IMR-90 (cell line): ENCODE results near the gene INTS2. TPM values are rescaled to one million over a fixed set of nuclear protein-coding genes. Genes with fewer than 3 reads are reported as not detected.

Source experiments
- ATAC-seq: fragments of 200-7000 bp; cut with Tn5 transposase; 2 replicates; pipeline ENCODE4 v1.9.1; 2020; ENCODE audit warnings: low read depth, mild to moderate bottlenecking, moderate library complexity
- BruUV-seq: library from RNA; stranded (reverse); fragments of 400-500 nt; replicated peaks from 2 replicates; lab custom pipeline; 2021; lab: Mats Ljungman, UMichigan
- CTCF ChIA-PET: fragments of 300-600 bp; formaldehyde crosslinking; extraction: SDS; loops from one replicate; lab custom pipeline; 2021; ENCODE audit warnings: antibody characterized with exemption; lab: Yijun Ruan, JAX
- POLR2A ChIA-PET: fragments of 300-600 bp; sonication (Branson Sonifier 250); formaldehyde crosslinking; loops from one replicate; lab custom pipeline; 2022; ENCODE audit warnings: antibody characterized with exemption; ENCODE audit not compliant: unreplicated experiment; lab: Charles Lee
- DNase-seq: peaks from one replicate; pipeline ENCODE4 v3.0.0; 2013
- H2AFZ ChIP-seq: replicated peaks from 2 replicates; pipeline ENCODE3; 2013; ENCODE audit warnings: low read length, mild to moderate bottlenecking; ENCODE audit not compliant: poor library complexity
- H2AK5ac ChIP-seq: 2 replicates; pipeline ENCODE4 v1.6.1; 2013; ENCODE audit warnings: low read depth, low read length, inconsistent platforms
- H2AK9ac ChIP-seq: replicated peaks from 2 replicates; pipeline ENCODE3; 2013; ENCODE audit warnings: mild to moderate bottlenecking, low read depth, low read length, moderate library complexity; ENCODE audit not compliant: poor library complexity
- H2BK120ac ChIP-seq: 2 replicates; pipeline ENCODE4 v1.6.1; 2013; ENCODE audit warnings: low read depth, low read length, inconsistent platforms
- H2BK15ac ChIP-seq: 3 replicates; pipeline ENCODE4 v1.6.1; 2013; ENCODE audit warnings: low read depth, low read length, inconsistent platforms
- H2BK20ac ChIP-seq: 2 replicates; pipeline ENCODE4 v1.6.1; 2013; ENCODE audit warnings: low read depth, mild to moderate bottlenecking, inconsistent platforms, low read length, moderate library complexity
- H2BK5ac ChIP-seq: 2 replicates; pipeline ENCODE4 v1.6.1; 2013; ENCODE audit warnings: mild to moderate bottlenecking, low read depth, low read length, inconsistent platforms; ENCODE audit not compliant: poor library complexity, severe bottlenecking
- H3K14ac ChIP-seq: replicated peaks from 2 replicates; pipeline ENCODE4 v1.6.1; 2013; ENCODE audit warnings: low read depth, low read length, inconsistent platforms
- H3K18ac ChIP-seq: 2 replicates; pipeline ENCODE4 v1.6.1; 2013; ENCODE audit warnings: low read depth, low read length, control low read depth
- H3K23ac ChIP-seq: 2 replicates; pipeline ENCODE4 v1.6.1; 2013; ENCODE audit warnings: low read depth, low read length, inconsistent platforms
- H3K27ac ChIP-seq: 2 replicates; pipeline ENCODE4 v1.5.1; 2013; ENCODE audit warnings: mild to moderate bottlenecking, control low read depth, low read length; ENCODE audit not compliant: insufficient read depth
- H3K27me3 ChIP-seq: 2 replicates; pipeline ENCODE4 v1.6.1; 2013; ENCODE audit warnings: low read length; ENCODE audit not compliant: control insufficient read depth, insufficient read depth
- H3K36me3 ChIP-seq: 2 replicates; pipeline ENCODE4 v1.6.1; 2013; ENCODE audit warnings: low read length, mixed read lengths; ENCODE audit not compliant: control insufficient read depth, insufficient read depth
- H3K4ac ChIP-seq: 2 replicates; pipeline ENCODE4 v1.6.1; 2013; ENCODE audit warnings: low read depth, low read length, inconsistent platforms
- H3K4me1 ChIP-seq: 2 replicates; pipeline ENCODE4 v1.6.1; 2013; ENCODE audit warnings: low read length, mixed read lengths; ENCODE audit not compliant: control insufficient read depth, insufficient read depth
- H3K4me2 ChIP-seq: 2 replicates; pipeline ENCODE4 v1.6.1; 2013; ENCODE audit warnings: low read depth, mild to moderate bottlenecking, control low read depth, low read length, moderate library complexity
- H3K4me3 ChIP-seq: 2 replicates; pipeline ENCODE4 v1.5.1; 2013; ENCODE audit warnings: low read depth, mild to moderate bottlenecking, control low read depth, low read length, moderate library complexity; ENCODE audit not compliant: insufficient read depth
- H3K56ac ChIP-seq: 2 replicates; pipeline ENCODE4 v1.6.1; 2013; ENCODE audit warnings: low read length, inconsistent platforms; ENCODE audit not compliant: insufficient read depth; ENCODE audit errors: extremely low read depth
- H3K79me1 ChIP-seq, 2 experiments: 2 replicates each; pipeline ENCODE4 v1.6.1; 2013; ENCODE audit warnings: low read length in 2 of 2, inconsistent platforms in 1 of 2, low read depth in 1 of 2
- H3K9ac ChIP-seq: 2 replicates; pipeline ENCODE4 v1.6.1; 2013; ENCODE audit warnings: low read depth, low read length, control low read depth
- H3K9me1 ChIP-seq: 2 replicates; pipeline ENCODE4 v1.6.1; 2013; ENCODE audit warnings: low read length, inconsistent platforms; ENCODE audit not compliant: insufficient read depth
- H3K9me3 ChIP-seq: 2 replicates; pipeline ENCODE4 v1.6.1; 2013; ENCODE audit warnings: low read length; ENCODE audit not compliant: control insufficient read depth, insufficient read depth
- H4K20me1 ChIP-seq: 2 replicates; pipeline ENCODE4 v1.6.1; 2013; ENCODE audit warnings: low read length, inconsistent platforms; ENCODE audit not compliant: insufficient read depth
- H4K5ac ChIP-seq: 2 replicates; pipeline ENCODE4 v1.6.1; 2013; ENCODE audit warnings: mild to moderate bottlenecking, low read depth, low read length, control low read depth
- H4K8ac ChIP-seq, 2 experiments: 2 replicates each; pipeline ENCODE4 v1.6.1; 2013; ENCODE audit warnings: low read depth in 2 of 2, low read length in 2 of 2, control low read depth in 1 of 2, inconsistent platforms in 1 of 2
- H4K91ac ChIP-seq: 2 replicates; pipeline ENCODE4 v1.6.1; 2013; ENCODE audit warnings: low read depth, low read length, inconsistent platforms; ENCODE audit not compliant: insufficient read depth
- BHLHE40 ChIP-seq: fragments of 150-350 bp; IDR thresholded peaks from 2 replicates; pipeline ENCODE4 v1.6.1; 2016; ENCODE audit warnings: mild to moderate bottlenecking, low read depth, low read length
- CEBPB ChIP-seq: IDR thresholded peaks from 2 replicates; pipeline ENCODE4 v1.6.1; 2012; ENCODE audit warnings: low read depth, low read length, improper control_type of control experiment
- CHD1 ChIP-seq: IDR thresholded peaks from 2 replicates; pipeline ENCODE4 v1.6.1; 2012; ENCODE audit warnings: low read depth, low read length, improper control_type of control experiment
- CTCF ChIP-seq: conservative IDR thresholded peaks from 2 replicates; pipeline ENCODE4 v1.5.1; 2012; ENCODE audit warnings: mild to moderate bottlenecking, low read depth, low read length, improper control_type of control experiment
- ELK1 ChIP-seq: fragments of 150-350 bp; IDR thresholded peaks from 2 replicates; pipeline ENCODE4 v1.6.1; 2016; ENCODE audit warnings: low read depth, mild to moderate bottlenecking, low read length, moderate library complexity, borderline replicate concordance
- FOS ChIP-seq: fragments of 150-350 bp; IDR thresholded peaks from 2 replicates; pipeline ENCODE4 v1.6.1; 2016; ENCODE audit warnings: low read depth, low read length
- MAFK ChIP-seq: IDR thresholded peaks from 2 replicates; pipeline ENCODE4 v1.6.1; 2012; ENCODE audit warnings: low read depth, low read length, improper control_type of control experiment
- MAZ ChIP-seq: IDR thresholded peaks from 2 replicates; pipeline ENCODE4 v1.6.1; 2012; ENCODE audit warnings: low read depth, mild to moderate bottlenecking, low read length, improper control_type of control experiment, moderate library complexity, borderline replicate concordance
- MXI1 ChIP-seq: IDR thresholded peaks from 2 replicates; pipeline ENCODE4 v1.6.1; 2012; ENCODE audit warnings: low read depth, mild to moderate bottlenecking, low read length, moderate library complexity, borderline replicate concordance
- NFE2L2 ChIP-seq: fragments of 150-350 bp; IDR thresholded peaks from 2 replicates; pipeline ENCODE4 v1.6.1; 2016; ENCODE audit warnings: low read depth, mild to moderate bottlenecking, low read length
- POLR2A ChIP-seq: IDR thresholded peaks from 2 replicates; pipeline ENCODE4 v1.6.1; 2012; ENCODE audit warnings: mild to moderate bottlenecking, low read depth, low read length
- RAD21 ChIP-seq: IDR thresholded peaks from 2 replicates; pipeline ENCODE4 v1.6.1; 2012; ENCODE audit warnings: low read length, improper control_type of control experiment
- RCOR1 ChIP-seq: IDR thresholded peaks from 2 replicates; pipeline ENCODE4 v1.6.1; 2012; ENCODE audit warnings: mild to moderate bottlenecking, low read length, improper control_type of control experiment; ENCODE audit not compliant: insufficient replicate concordance
- RFX5 ChIP-seq: IDR thresholded peaks from 2 replicates; pipeline ENCODE4 v1.8.0; 2012; ENCODE audit warnings: low read depth, mild to moderate bottlenecking, low read length, moderate library complexity
- SMC3 ChIP-seq: fragments of 150-350 bp; IDR thresholded peaks from 2 replicates; pipeline ENCODE4 v1.6.1; 2016; ENCODE audit warnings: low read depth, mild to moderate bottlenecking, antibody characterized with exemption, low read length, moderate library complexity
- WGBS, 2 experiments: methylation state at CpG; one replicate each; pipeline versions ENCODE4 v1.1.5 to v1.1.7; 2013; ENCODE audit warnings: missing lambda C conversion rate in 2 of 2; ENCODE audit not compliant: insufficient read length in 1 of 2; ENCODE audit errors: extremely low coverage in 2 of 2; 5-methylcytosine and 5-hydroxymethylcytosine counted together
- dilution Hi-C: fragments of 300-500 bp; cut with HindIII; formaldehyde crosslinking; loops from one replicate; pipeline ENCODE4 v1.14.3; 2018; ENCODE audit warnings: low sequenced_read_pairs; ENCODE audit not compliant: unreplicated experiment
- in situ Hi-C: fragments of 300-500 bp; cut with MboI; formaldehyde crosslinking; loops from 3 replicates; pipeline ENCODE4 v1.14.3; 2019; ENCODE audit warnings: low sequenced_read_pairs, inconsistent platforms, mixed read lengths
- intact Hi-C: fragments of 100-400 bp; cut with micrococcal nuclease; formaldehyde crosslinking; loops from 2 replicates; pipeline ENCODE4 v1.10.0; 2022
- polyA plus RNA-seq, 3 experiments: library from polyadenylated mRNA; depleted of rRNA; stranded (reverse); fragments of >200 nt; gene quantifications; 2 replicates each; pipeline ENCODE4 v1.2.3, GENCODE V29; 2012; ENCODE audit warnings: low replicate concordance in 1 of 3
- total RNA-seq: library from RNA; depleted of rRNA; stranded (reverse); fragments of >200 nt; gene quantifications from 2 replicates; pipeline ENCODE4 v1.2.3, GENCODE V29; 2012
- TF ChIP-seq, protein P1 (sequence below): fragments of 150-350 bp; IDR thresholded peaks from 2 replicates; pipeline ENCODE4 v1.6.1; 2017; ENCODE audit warnings: mild to moderate bottlenecking, antibody characterized with exemption, low read length, low read depth

Gene INTS2
- total and polyA plus RNA-seq, 2 of the 4 experiments (the other 2 are of a cell fraction), result 4.0 to 17.4 TPM

DNA sequence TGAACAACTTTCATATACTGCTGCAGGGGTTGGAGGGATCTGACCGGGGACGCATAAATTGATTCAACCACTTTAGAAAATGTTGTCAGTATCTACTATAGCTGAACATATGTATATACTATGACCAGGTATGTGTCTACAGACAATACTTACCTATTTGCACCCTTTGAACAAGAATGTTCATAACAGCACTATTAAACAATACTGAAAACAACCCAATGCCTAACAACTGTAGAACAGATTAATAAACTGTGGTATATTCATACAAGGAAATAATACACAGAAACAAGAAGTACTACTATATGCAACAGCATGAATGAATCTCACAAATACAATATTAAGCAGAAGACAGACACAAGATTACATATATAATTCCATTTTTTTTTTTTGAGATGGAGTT is 74.9 kb downstream of the INTS2 start:
- no peak overlapping the region for H3K4me2 ChIP-seq
- H3K14ac ChIP-seq, result no peak overlapping the region
- no peaks in the 10 kb centered on the region; the same call in 1 of the 2 replicates for H4K20me1 ChIP-seq
- no peak overlapping the region for H3K27ac ChIP-seq
- H4K5ac ChIP-seq, result no peak overlapping the region
- H2BK15ac ChIP-seq, result no peak overlapping the region
- no peak overlapping the region for H2AFZ ChIP-seq
- TF ChIP-seq POLR2A (no peak), CEBPB (no peak), ELK1 (no peak), CHD1 (no peak), BHLHE40 (no peak), RAD21 (no peak), RCOR1 (no peak), MAZ (no peak), MXI1 (no peak), FOS (no peak), CTCF (no peak), RFX5 (no peak), SMC3 (no peak), NFE2L2 (no peak), MAFK (no peak)
- TF ChIP-seq, protein P1, sequence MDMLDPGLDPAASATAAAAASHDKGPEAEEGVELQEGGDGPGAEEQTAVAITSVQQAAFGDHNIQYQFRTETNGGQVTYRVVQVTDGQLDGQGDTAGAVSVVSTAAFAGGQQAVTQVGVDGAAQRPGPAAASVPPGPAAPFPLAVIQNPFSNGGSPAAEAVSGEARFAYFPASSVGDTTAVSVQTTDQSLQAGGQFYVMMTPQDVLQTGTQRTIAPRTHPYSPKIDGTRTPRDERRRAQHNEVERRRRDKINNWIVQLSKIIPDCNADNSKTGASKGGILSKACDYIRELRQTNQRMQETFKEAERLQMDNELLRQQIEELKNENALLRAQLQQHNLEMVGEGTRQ, result no peak
- no peak overlapping the region for H3K23ac ChIP-seq
- H2BK120ac ChIP-seq, result no peak overlapping the region
- H3K4ac ChIP-seq, result no peak overlapping the region
- no peak overlapping the region for H4K8ac ChIP-seq
- H3K9me3 ChIP-seq, result no peaks in the 10 kb centered on the region
- H3K79me1 ChIP-seq, result peaks cover 11 to 40% of the 10 kb centered on the region in 2 experiments; a peak in 3 of 4 replicates
- BruUV-seq, result no TSS peak
- no CpG with 5 or more reads among the region's 2 CpGs for WGBS, 2 experiments
- ATAC-seq (no peak), DNase-seq (no peak)
- CTCF ChIA-PET, result no interaction called here
- no peak overlapping the region for H2AK5ac ChIP-seq
- H2BK20ac ChIP-seq, result no peak overlapping the region
- no peak overlapping the region for H3K56ac ChIP-seq
- no peak overlapping the region for H3K18ac ChIP-seq
- H3K27me3 ChIP-seq, result no peaks in the 10 kb centered on the region
- dilution Hi-C loops, result no loop called here
- H2AK9ac ChIP-seq, result no peak overlapping the region
- intact Hi-C loops, result no loop called here
- H3K36me3 ChIP-seq, result peaks cover 3% of the 10 kb centered on the region; the same call in 1 of the 2 replicates
- no peak overlapping the region for H4K91ac ChIP-seq
- in situ Hi-C loops, result no loop called here
- POLR2A ChIA-PET, result no interaction called here
- no peaks in the 10 kb centered on the region for H3K4me1 ChIP-seq
- no peak overlapping the region for H3K9ac ChIP-seq
- H3K4me3 ChIP-seq, result no peak overlapping the region
- H2BK5ac ChIP-seq, result no peak overlapping the region
- no peaks in the 10 kb centered on the region; the same call in none of the 2 replicates for H3K9me1 ChIP-seq
